Chondrocyte (in vitro differentiated cells): ENCODE data around the gene IQCH. TPM values are rescaled to one million over a fixed set of nuclear protein-coding genes. Genes with fewer than 3 reads are reported as not detected.
A peak's percentile ranks its signal among the peaks of the same experiment; 100 is the strongest.

Experiments
- DNase-seq: peaks from one replicate; pipeline ENCODE4 v3.0.0; 2021; ENCODE audit warnings: mixed read lengths, low spot score
- H3K27ac Mint-ChIP-seq: one replicate; pipeline ENCODE4 v1.8.0; 2021; ENCODE audit warnings: mild to moderate bottlenecking, moderate library complexity, mixed read lengths; ENCODE audit not compliant: unreplicated experiment
- H3K27me3 Mint-ChIP-seq: 2 replicates; pipeline ENCODE4 v1.8.0; 2021; ENCODE audit warnings: low read depth, mixed read lengths
- H3K36me3 Mint-ChIP-seq: 2 replicates; pipeline ENCODE4 v1.8.0; 2021; ENCODE audit warnings: low read depth, mixed read lengths
- H3K4me1 Mint-ChIP-seq: 2 replicates; pipeline ENCODE4 v1.8.0; 2021; ENCODE audit warnings: low read depth, mild to moderate bottlenecking, mixed read lengths
- H3K4me3 Mint-ChIP-seq: one replicate; pipeline ENCODE4 v1.8.0; 2021; ENCODE audit warnings: mild to moderate bottlenecking, moderate library complexity, mixed read lengths; ENCODE audit not compliant: unreplicated experiment
- H3K9me3 Mint-ChIP-seq: 2 replicates; pipeline ENCODE4 v1.8.0; 2021; ENCODE audit warnings: low read depth, mixed read lengths
- CTCF ChIP-seq: fragments of 200-600 bp; sonication (generic); IDR thresholded peaks from 2 replicates; pipeline ENCODE4 v1.5.0; 2021; ENCODE audit warnings: antibody characterized with exemption, mild to moderate bottlenecking, moderate library complexity
- total RNA-seq: library from RNA; stranded (reverse); gene quantifications from 3 replicates; pipeline ENCODE4 v1.2.1, GENCODE V29; 2021

The IQCH gene
- total RNA-seq, 1 donor from 2014 or later: 1.0 TPM

GRCh38 chr15:67212684-67213367 lies 41.8 kb upstream of the IQCH start:
- Mint-ChIP-seq H3K27ac (no peak overlapping the region), H3K9me3 (no peaks in the 10 kb centered on the region)

GRCh38 chr15:67215102-67215501 lies 39.5 kb upstream of the IQCH start:
- Mint-ChIP-seq H3K9me3 (no peaks in the 10 kb centered on the region), H3K4me3 (no peak overlapping the region), H3K36me3 (peaks cover 8% of the 10 kb centered on the region), H3K27me3 (no peaks in the 10 kb centered on the region), H3K4me1 (peaks cover 8% of the 10 kb centered on the region), H3K27ac (no peak overlapping the region)
- DNase-seq: no peak
- no peak for TF ChIP-seq CTCF

More at GRCh38 chr15:67212684-67213367, 41.8 kb upstream of the IQCH start:
- TF ChIP-seq CTCF: no peak
- no peak for DNase-seq
- H3K4me1 Mint-ChIP-seq: peaks cover 8% of the 10 kb centered on the region
- H3K4me3 Mint-ChIP-seq: no peak overlapping the region
- peaks cover 11% of the 10 kb centered on the region for H3K36me3 Mint-ChIP-seq
- no peaks in the 10 kb centered on the region for H3K27me3 Mint-ChIP-seq

- Mint-ChIP-seq H3K36me3 (peaks cover 7% of the 10 kb centered on the region), H3K27ac (peak overlapping the region; percentile 17), H3K27me3 (no peaks in the 10 kb centered on the region), H3K4me3 (no peak overlapping the region), H3K4me1 (peaks cover 8% of the 10 kb centered on the region), H3K9me3 (no peaks in the 10 kb centered on the region)
- DNase-seq: no peak
- TF ChIP-seq CTCF: no peak
Observed at GRCh38 chr15:67216859-67217258, 37.7 kb upstream of the IQCH start.

DNA sequence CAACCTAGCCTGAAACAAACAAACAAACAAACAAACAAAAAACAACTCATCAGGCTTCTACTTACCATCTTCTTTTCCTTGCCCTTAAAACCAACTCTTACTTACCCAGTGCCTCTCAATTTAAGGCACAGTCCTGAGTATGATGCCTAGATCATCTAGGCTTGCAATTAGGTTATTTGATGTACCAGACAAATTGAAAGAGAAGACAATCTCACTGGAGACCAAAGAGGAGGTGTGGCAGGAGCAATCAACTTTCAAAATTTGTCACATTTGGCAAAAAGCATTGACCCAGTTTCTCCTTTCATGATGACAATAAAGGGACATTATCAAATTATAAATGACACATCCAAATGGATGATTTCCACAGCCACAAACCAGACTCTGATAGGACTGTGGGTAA lies 36.2 kb upstream of the IQCH start:
- no peak for DNase-seq
- Mint-ChIP-seq H3K9me3 (no peaks in the 10 kb centered on the region), H3K27me3 (no peaks in the 10 kb centered on the region), H3K4me1 (no peaks in the 10 kb centered on the region), H3K27ac (no peak overlapping the region), H3K36me3 (peaks cover 7% of the 10 kb centered on the region), H3K4me3 (no peak overlapping the region)
- no peak for TF ChIP-seq CTCF

GRCh38 chr15:67219288-67219687 lies 35.3 kb upstream of the IQCH start:
- Mint-ChIP-seq H3K27me3 (no peaks in the 10 kb centered on the region), H3K4me1 (no peaks in the 10 kb centered on the region), H3K36me3 (peaks cover 7% of the 10 kb centered on the region), H3K4me3 (no peak overlapping the region), H3K27ac (no peak overlapping the region), H3K9me3 (no peaks in the 10 kb centered on the region)
- DNase-seq: no peak
- TF ChIP-seq CTCF: no peak
